SK-N-SH (cell line): Measurements from ENCODE around the gene RYR3. TPM values are rescaled to one million over a fixed set of nuclear protein-coding genes. Genes with fewer than 3 reads are reported as not detected.

ENCODE experiments used
- CTCF ChIA-PET: fragments of 300-600, 350-600 bp; formaldehyde crosslinking; extraction: SDS; loops from one replicate; lab custom pipeline; 2021; lab: Yijun Ruan, JAX
- POLR2A ChIA-PET: fragments of 350-600 bp; sonication (Branson Sonifier 250); formaldehyde crosslinking; extraction: SDS; loops from one replicate; lab custom pipeline; 2020; ENCODE audit warnings: antibody characterized with exemption, inconsistent platforms; lab: Yijun Ruan, JAX
- DNase-seq: peaks from one replicate; pipeline ENCODE4 v3.0.0; 2012
- H2AFZ ChIP-seq: fragments of 200-600 bp; sonication (generic); 2 replicates; pipeline ENCODE4 v1.8.1; 2016; ENCODE audit warnings: antibody characterized with exemption, mild to moderate bottlenecking, low read depth
- H3F3A ChIP-seq: fragments of 200-600 bp; sonication (generic); replicated peaks from 2 replicates; pipeline ENCODE3; 2016; ENCODE audit warnings: antibody characterized with exemption, mild to moderate bottlenecking; ENCODE audit not compliant: insufficient read depth
- H3K27ac ChIP-seq, 2 experiments: fragments of 200-500 bp in 1 of 2; fragments of 200-600 bp in 1 of 2; sonication (Bioruptor generic) in 1 of 2; sonication (generic), shearing (Covaris generic) in 1 of 2; 2 replicates each; pipeline versions ENCODE4 v1.5.1 to v1.6.1; 2014 to 2016; ENCODE audit warnings: low read depth in 2 of 2, inconsistent platforms in 1 of 2, low read length in 1 of 2, mild to moderate bottlenecking in 1 of 2, mixed read lengths in 1 of 2
- H3K27me3 ChIP-seq: fragments of 200-600 bp; sonication (generic), shearing (Covaris generic); 2 replicates; pipeline ENCODE4 v1.6.1; 2016; ENCODE audit warnings: mixed run types; ENCODE audit not compliant: insufficient read depth
- H3K36me3 ChIP-seq, 2 experiments: fragments of 200-500 bp in 1 of 2; fragments of 200-600 bp in 1 of 2; sonication (Bioruptor generic) in 1 of 2; sonication (generic) in 1 of 2; replicated peaks in 1 of 2; 2 replicates each; pipeline versions ENCODE3 to v1.5.1; 2014 to 2016; ENCODE audit warnings: low read length in 1 of 2, mild to moderate bottlenecking in 1 of 2; ENCODE audit not compliant: insufficient read depth in 2 of 2, control insufficient read depth in 1 of 2
- H3K4me1 ChIP-seq, 2 experiments: fragments of 200-500 bp in 1 of 2; fragments of 200-600 bp in 1 of 2; sonication (Bioruptor generic) in 1 of 2; sonication (generic), shearing (Covaris generic) in 1 of 2; 2 replicates each; pipeline versions ENCODE4 v1.5.1 to v1.6.1; 2014 to 2016; ENCODE audit warnings: low read depth in 1 of 2, low read length in 1 of 2, mixed run types in 1 of 2; ENCODE audit not compliant: insufficient read depth in 2 of 2, control insufficient read depth in 1 of 2
- H3K4me2 ChIP-seq: fragments of 200-600 bp; sonication (generic), shearing (Covaris generic); 2 replicates; pipeline ENCODE4 v1.6.1; 2017; ENCODE audit warnings: mixed run types
- H3K4me3 ChIP-seq, 2 experiments: fragments of 200-500 bp in 1 of 2; fragments of 200-600 bp in 1 of 2; sonication (Bioruptor generic) in 1 of 2; sonication (generic), shearing (Covaris generic) in 1 of 2; 2 replicates each; pipeline versions ENCODE4 v1.5.1 to v1.8.1; 2014 to 2016; ENCODE audit warnings: low read depth in 2 of 2, inconsistent platforms in 1 of 2, low read length in 1 of 2, mild to moderate bottlenecking in 1 of 2, mixed read lengths in 1 of 2, moderate library complexity in 1 of 2
- H3K79me2 ChIP-seq: fragments of 200-600 bp; sonication (generic); 2 replicates; pipeline ENCODE4 v1.8.1; 2017; ENCODE audit warnings: mild to moderate bottlenecking; ENCODE audit not compliant: insufficient read depth
- H3K9ac ChIP-seq: fragments of 200-600 bp; sonication (generic); 2 replicates; pipeline ENCODE4 v1.6.1; 2017; ENCODE audit warnings: mixed run types
- H3K9me2 ChIP-seq: fragments of 200-600 bp; sonication (generic); 2 replicates; pipeline ENCODE4 v1.6.1; 2017; ENCODE audit warnings: mixed run types
- H3K9me3 ChIP-seq: fragments of 200-600 bp; sonication (generic); 2 replicates; pipeline ENCODE4 v1.6.1; 2017; ENCODE audit warnings: mixed run types, mild to moderate bottlenecking, moderate library complexity
- H4K20me1 ChIP-seq: fragments of 200-600 bp; sonication (generic); 2 replicates; pipeline ENCODE4 v1.6.1; 2017; ENCODE audit warnings: mild to moderate bottlenecking, mixed run types; ENCODE audit not compliant: insufficient read depth
- CHD2 ChIP-seq: fragments of 150-350 bp; IDR thresholded peaks from 2 replicates; pipeline ENCODE4 v1.6.1; 2018; ENCODE audit warnings: low read length; ENCODE audit not compliant: partially characterized antibody
- ELF1 ChIP-seq: IDR thresholded peaks from 2 replicates; pipeline ENCODE4 v1.4.0; 2012
- EZH2phosphoT487 ChIP-seq: fragments of 200-600 bp; sonication (generic); IDR thresholded peaks from 2 replicates; pipeline ENCODE4 v1.6.1; 2017; ENCODE audit warnings: low read depth, mixed run types, mild to moderate bottlenecking, antibody characterized with exemption, moderate library complexity, borderline replicate concordance
- FOXM1 ChIP-seq: IDR thresholded peaks from 2 replicates; pipeline ENCODE4 v1.4.0; 2012; ENCODE audit warnings: low read depth, mild to moderate bottlenecking
- JUND ChIP-seq: IDR thresholded peaks from 2 replicates; pipeline ENCODE4 v1.4.0; 2012
- RCOR1 ChIP-seq: fragments of 150-350 bp; IDR thresholded peaks from 2 replicates; pipeline ENCODE4 v1.6.1; 2017; ENCODE audit warnings: antibody characterized with exemption, low read length
- RFX5 ChIP-seq: IDR thresholded peaks from 2 replicates; pipeline ENCODE4 v1.6.1; 2012; ENCODE audit warnings: mild to moderate bottlenecking, improper control_type of control experiment, low read length
- SIN3A ChIP-seq: IDR thresholded peaks from 2 replicates; pipeline ENCODE4 v1.6.1; 2012; ENCODE audit warnings: low read depth, mild to moderate bottlenecking, low read length, moderate library complexity, borderline replicate concordance
- SMC3 ChIP-seq: IDR thresholded peaks from 2 replicates; pipeline ENCODE4 v1.6.1; 2012; ENCODE audit warnings: low read depth, low read length, improper control_type of control experiment
- TAF1 ChIP-seq: IDR thresholded peaks from 2 replicates; pipeline ENCODE4 v1.6.1; 2012; ENCODE audit warnings: low read depth, mild to moderate bottlenecking, low read length, moderate library complexity, borderline replicate concordance
- TEAD4 ChIP-seq: IDR thresholded peaks from 2 replicates; pipeline ENCODE4 v1.4.0; 2012; ENCODE audit warnings: mild to moderate bottlenecking, borderline replicate concordance; ENCODE audit not compliant: insufficient read depth
- WGBS: methylation state at CpG from one replicate; pipeline ENCODE4 v1.1.6; 2017; ENCODE audit warnings: low lambda C conversion rate; 5-methylcytosine and 5-hydroxymethylcytosine counted together
- polyA plus RNA-seq, 3 experiments: library from polyadenylated mRNA; depleted of rRNA; stranded (reverse); fragments of >200 nt; gene quantifications; 2 replicates each; pipeline ENCODE4 v1.2.3, GENCODE V29; 2012
- TF ChIP-seq, protein P1 (sequence below): IDR thresholded peaks from 2 replicates; pipeline ENCODE4 v1.4.0; 2012; ENCODE audit warnings: low read depth, borderline replicate concordance
- TF ChIP-seq, protein P2 (sequence below): IDR thresholded peaks from 2 replicates; pipeline ENCODE4 v1.4.0; 2012; ENCODE audit warnings: low read depth, borderline replicate concordance
- TF ChIP-seq, protein P3 (sequence below): IDR thresholded peaks from 2 replicates; pipeline ENCODE4; 2012
- TF ChIP-seq, protein P4 (sequence below): IDR thresholded peaks from 2 replicates; pipeline ENCODE4 v1.4.0; 2012; ENCODE audit warnings: low read depth
- TF ChIP-seq, protein P5 (sequence below): fragments of 150-350 bp; IDR thresholded peaks from 2 replicates; pipeline ENCODE4 v1.6.1; 2017; ENCODE audit warnings: antibody characterized with exemption, low read length, low read depth, borderline replicate concordance
- TF ChIP-seq, protein P6 (sequence below): IDR thresholded peaks from 2 replicates; pipeline ENCODE4 v1.6.1; 2012; ENCODE audit warnings: mild to moderate bottlenecking, low read depth, low read length, moderate library complexity

RYR3 gene
- polyA plus RNA-seq, 1 of the 3 experiments (the other 2 are of a cell fraction), result 0.02 TPM

DNA sequence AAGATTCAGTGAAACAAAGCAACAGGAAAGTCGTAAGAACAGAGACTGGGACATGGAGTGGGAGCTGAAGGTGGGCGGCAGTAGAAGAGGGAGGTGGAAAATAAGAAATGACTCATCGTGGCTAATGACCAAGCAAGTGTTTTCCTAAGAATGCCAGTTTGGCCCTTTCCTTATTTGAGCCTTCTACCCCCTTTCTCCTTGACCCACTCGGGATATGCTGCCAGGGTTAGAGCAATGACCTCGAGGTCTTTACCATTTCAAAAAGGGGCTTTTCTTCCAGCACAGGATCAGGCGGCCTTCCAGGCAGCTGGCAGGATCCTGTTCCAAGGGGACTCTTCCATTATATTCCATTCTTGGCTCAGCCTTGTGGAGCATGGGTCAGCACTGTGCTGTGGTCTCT is 241.1 kb downstream of the RYR3 start (continued):
- TF ChIP-seq, protein P1, sequence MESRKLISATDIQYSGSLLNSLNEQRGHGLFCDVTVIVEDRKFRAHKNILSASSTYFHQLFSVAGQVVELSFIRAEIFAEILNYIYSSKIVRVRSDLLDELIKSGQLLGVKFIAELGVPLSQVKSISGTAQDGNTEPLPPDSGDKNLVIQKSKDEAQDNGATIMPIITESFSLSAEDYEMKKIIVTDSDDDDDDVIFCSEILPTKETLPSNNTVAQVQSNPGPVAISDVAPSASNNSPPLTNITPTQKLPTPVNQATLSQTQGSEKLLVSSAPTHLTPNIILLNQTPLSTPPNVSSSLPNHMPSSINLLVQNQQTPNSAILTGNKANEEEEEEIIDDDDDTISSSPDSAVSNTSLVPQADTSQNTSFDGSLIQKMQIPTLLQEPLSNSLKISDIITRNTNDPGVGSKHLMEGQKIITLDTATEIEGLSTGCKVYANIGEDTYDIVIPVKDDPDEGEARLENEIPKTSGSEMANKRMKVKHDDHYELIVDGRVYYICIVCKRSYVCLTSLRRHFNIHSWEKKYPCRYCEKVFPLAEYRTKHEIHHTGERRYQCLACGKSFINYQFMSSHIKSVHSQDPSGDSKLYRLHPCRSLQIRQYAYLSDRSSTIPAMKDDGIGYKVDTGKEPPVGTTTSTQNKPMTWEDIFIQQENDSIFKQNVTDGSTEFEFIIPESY, result no peak
- no peak for TF ChIP-seq JUND
- TF ChIP-seq, protein P2, sequence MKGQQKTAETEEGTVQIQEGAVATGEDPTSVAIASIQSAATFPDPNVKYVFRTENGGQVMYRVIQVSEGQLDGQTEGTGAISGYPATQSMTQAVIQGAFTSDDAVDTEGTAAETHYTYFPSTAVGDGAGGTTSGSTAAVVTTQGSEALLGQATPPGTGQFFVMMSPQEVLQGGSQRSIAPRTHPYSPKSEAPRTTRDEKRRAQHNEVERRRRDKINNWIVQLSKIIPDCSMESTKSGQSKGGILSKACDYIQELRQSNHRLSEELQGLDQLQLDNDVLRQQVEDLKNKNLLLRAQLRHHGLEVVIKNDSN, result no peak
- TF ChIP-seq, all 33 proteins: peak for 0

DNA sequence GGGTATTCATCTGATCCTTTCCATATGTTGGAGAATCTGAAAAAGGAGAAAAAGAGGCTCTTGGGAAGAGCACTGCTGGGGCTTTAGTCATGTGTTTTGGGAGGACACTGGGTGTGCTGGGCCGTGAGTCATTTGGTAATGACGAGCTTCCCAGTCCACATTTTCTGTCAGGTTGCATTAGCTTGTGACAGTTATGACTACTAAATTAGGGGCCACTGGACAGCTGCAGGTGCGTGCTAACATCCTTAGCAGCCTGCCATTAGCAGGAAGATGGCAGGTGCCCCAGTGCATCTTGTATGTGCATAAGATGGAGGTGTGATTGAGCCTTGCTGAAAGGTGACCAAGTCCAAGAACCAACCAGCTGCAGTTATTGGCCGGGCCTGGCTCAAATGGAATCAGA is 242.4 kb downstream of the RYR3 start:
- H3K79me2 ChIP-seq, result no peaks in the 10 kb centered on the region
- H3K27me3 ChIP-seq, result no peaks in the 10 kb centered on the region
- 14% methylated on average over 3 of the region's 4 CpGs for WGBS

More for the DNA sequence above, 242.4 kb downstream of the RYR3 start:
- H4K20me1 ChIP-seq, result no peaks in the 10 kb centered on the region
- no peaks in the 10 kb centered on the region for H3K4me1 ChIP-seq
- no peak for DNase-seq
- no peaks in the 10 kb centered on the region for H3K9me3 ChIP-seq
- no peaks in the 10 kb centered on the region for H3K9me2 ChIP-seq
- ChIA-PET CTCF (no interaction called here), POLR2A (no interaction called here)
- no peaks in the 10 kb centered on the region for H3F3A ChIP-seq
- TF ChIP-seq CHD2 (no peak), SIN3A (no peak), ELF1 (no peak), RCOR1 (no peak), TEAD4 (no peak), RFX5 (no peak), FOXM1 (no peak), EZH2phosphoT487 (no peak), TAF1 (no peak), SMC3 (no peak)
- TF ChIP-seq, protein P3, sequence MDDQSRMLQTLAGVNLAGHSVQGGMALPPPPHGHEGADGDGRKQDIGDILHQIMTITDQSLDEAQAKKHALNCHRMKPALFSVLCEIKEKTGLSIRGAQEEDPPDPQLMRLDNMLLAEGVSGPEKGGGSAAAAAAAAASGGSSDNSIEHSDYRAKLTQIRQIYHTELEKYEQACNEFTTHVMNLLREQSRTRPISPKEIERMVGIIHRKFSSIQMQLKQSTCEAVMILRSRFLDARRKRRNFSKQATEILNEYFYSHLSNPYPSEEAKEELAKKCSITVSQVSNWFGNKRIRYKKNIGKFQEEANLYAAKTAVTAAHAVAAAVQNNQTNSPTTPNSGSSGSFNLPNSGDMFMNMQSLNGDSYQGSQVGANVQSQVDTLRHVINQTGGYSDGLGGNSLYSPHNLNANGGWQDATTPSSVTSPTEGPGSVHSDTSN, result no peak
- TF ChIP-seq, protein P4, sequence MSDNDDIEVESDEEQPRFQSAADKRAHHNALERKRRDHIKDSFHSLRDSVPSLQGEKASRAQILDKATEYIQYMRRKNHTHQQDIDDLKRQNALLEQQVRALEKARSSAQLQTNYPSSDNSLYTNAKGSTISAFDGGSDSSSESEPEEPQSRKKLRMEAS, result no peak
- TF ChIP-seq, protein P5, sequence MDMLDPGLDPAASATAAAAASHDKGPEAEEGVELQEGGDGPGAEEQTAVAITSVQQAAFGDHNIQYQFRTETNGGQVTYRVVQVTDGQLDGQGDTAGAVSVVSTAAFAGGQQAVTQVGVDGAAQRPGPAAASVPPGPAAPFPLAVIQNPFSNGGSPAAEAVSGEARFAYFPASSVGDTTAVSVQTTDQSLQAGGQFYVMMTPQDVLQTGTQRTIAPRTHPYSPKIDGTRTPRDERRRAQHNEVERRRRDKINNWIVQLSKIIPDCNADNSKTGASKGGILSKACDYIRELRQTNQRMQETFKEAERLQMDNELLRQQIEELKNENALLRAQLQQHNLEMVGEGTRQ, result no peak
- TF ChIP-seq, protein P6, sequence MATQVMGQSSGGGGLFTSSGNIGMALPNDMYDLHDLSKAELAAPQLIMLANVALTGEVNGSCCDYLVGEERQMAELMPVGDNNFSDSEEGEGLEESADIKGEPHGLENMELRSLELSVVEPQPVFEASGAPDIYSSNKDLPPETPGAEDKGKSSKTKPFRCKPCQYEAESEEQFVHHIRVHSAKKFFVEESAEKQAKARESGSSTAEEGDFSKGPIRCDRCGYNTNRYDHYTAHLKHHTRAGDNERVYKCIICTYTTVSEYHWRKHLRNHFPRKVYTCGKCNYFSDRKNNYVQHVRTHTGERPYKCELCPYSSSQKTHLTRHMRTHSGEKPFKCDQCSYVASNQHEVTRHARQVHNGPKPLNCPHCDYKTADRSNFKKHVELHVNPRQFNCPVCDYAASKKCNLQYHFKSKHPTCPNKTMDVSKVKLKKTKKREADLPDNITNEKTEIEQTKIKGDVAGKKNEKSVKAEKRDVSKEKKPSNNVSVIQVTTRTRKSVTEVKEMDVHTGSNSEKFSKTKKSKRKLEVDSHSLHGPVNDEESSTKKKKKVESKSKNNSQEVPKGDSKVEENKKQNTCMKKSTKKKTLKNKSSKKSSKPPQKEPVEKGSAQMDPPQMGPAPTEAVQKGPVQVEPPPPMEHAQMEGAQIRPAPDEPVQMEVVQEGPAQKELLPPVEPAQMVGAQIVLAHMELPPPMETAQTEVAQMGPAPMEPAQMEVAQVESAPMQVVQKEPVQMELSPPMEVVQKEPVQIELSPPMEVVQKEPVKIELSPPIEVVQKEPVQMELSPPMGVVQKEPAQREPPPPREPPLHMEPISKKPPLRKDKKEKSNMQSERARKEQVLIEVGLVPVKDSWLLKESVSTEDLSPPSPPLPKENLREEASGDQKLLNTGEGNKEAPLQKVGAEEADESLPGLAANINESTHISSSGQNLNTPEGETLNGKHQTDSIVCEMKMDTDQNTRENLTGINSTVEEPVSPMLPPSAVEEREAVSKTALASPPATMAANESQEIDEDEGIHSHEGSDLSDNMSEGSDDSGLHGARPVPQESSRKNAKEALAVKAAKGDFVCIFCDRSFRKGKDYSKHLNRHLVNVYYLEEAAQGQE, result no peak
- no peak overlapping the region for H3K4me2 ChIP-seq
- H3K27ac ChIP-seq, result no peak overlapping the region
- no peak overlapping the region for H2AFZ ChIP-seq
- no peak overlapping the region for H3K9ac ChIP-seq
- no peaks in the 10 kb centered on the region for H3K36me3 ChIP-seq
- H3K4me3 ChIP-seq, result no peak overlapping the region
